Activated CD8-positive, alpha-beta memory T cell treated with anti-CD3 and anti-CD28 coated beads, Interleukin-2, amount 50 U/mL, for 4 hours (primary cell): ENCODE results near the gene ABCB7.
"Not testable (repeated sequence)": the region's sequence is repeated elsewhere in the genome, so short reads cannot be mapped to it uniquely, and the experiment has no call there.

ENCODE experiments used
- DNase-seq: peaks from one replicate; pipeline ENCODE4 v3.0.0-alpha.2; 2020

Gene ABCB7

GRCh38 chrX:75155827-75156525, at the start of gene ABCB7:
Gene ABCB7, minus strand, starts transcription at chrX:75156283. Its CDS starts 11 bp downstream, at chrX:75156272.
- DNase-seq, result peak; percentile 49

GRCh38 chrX:75188415-75189206, 32.5 kb upstream of the ABCB7 start:
- not testable (repeated sequence) for DNase-seq

- DNase-seq, result no peak
Observed at GRCh38 chrX:75181721-75182120, 25.6 kb upstream of the ABCB7 start.

- not testable (repeated sequence) for DNase-seq
Observed at GRCh38 chrX:75179536-75180293, 23.6 kb upstream of the ABCB7 start.

- not testable (repeated sequence) for DNase-seq
Observed at GRCh38 chrX:75172257-75172890, 16.3 kb upstream of the ABCB7 start.

- no peak for DNase-seq
Observed at GRCh38 chrX:75158054-75158453, 2.0 kb upstream of the ABCB7 start.

GRCh38 chrX:75156531-75156945, 455 bp upstream of the ABCB7 start:
- no peak for DNase-seq

GRCh38 chrX:75155447-75155826, 646 bp downstream of the ABCB7 start:
- no peak for DNase-seq

GRCh38 chrX:75154871-75155270, 1.2 kb downstream of the ABCB7 start:
- DNase-seq, result no peak

GRCh38 chrX:75151827-75152592, 4.1 kb downstream of the ABCB7 start:
- no peak for DNase-seq

- no peak for DNase-seq
Observed at GRCh38 chrX:75149654-75150053, 6.4 kb downstream of the ABCB7 start.

- DNase-seq, result no peak
Observed at GRCh38 chrX:75132672-75133071, 23.4 kb downstream of the ABCB7 start.

- no peak for DNase-seq
Observed at GRCh38 chrX:75131973-75132627, 24.0 kb downstream of the ABCB7 start.

- not testable (repeated sequence) for DNase-seq
Observed at GRCh38 chrX:75129069-75129468, 27.0 kb downstream of the ABCB7 start.

- no peak for DNase-seq
Observed at GRCh38 chrX:75118296-75118695, 37.8 kb downstream of the ABCB7 start.

GRCh38 chrX:75115707-75116413, 40.2 kb downstream of the ABCB7 start:
- DNase-seq, result no peak

- DNase-seq, result no peak
Observed at GRCh38 chrX:75114638-75115037, 41.4 kb downstream of the ABCB7 start.

- DNase-seq, result no peak
Observed at GRCh38 chrX:75113664-75114063, 42.4 kb downstream of the ABCB7 start.

- no peak for DNase-seq
Observed at GRCh38 chrX:75107863-75108509, 48.1 kb downstream of the ABCB7 start.

- no peak for DNase-seq
Observed at GRCh38 chrX:75106772-75107171, 49.3 kb downstream of the ABCB7 start.
